ENCODE measurements around the gene ZNF423. TPM values are rescaled to one million over a fixed set of nuclear protein-coding genes. Genes with fewer than 3 reads are reported as not detected.

Gene ZNF423
- total and polyA plus RNA-seq, 4 donors: 16.9 to 43.0 (median 34.4) TPM

GRCh38 chr16:49578435-49579024, 277.4 kb downstream of the ZNF423 start:
- 30% methylated on average over 9 of the region's 12 CpGs for WGBS (ENCODE audit: insufficient coverage)
- no peak for DNase-seq (ENCODE audit: low read depth in 4 of 6, low spot score in 6 of 6)
- Histone ChIP-seq H3K27me3 (ENCODE audit: control insufficient read depth, insufficient read depth, low read length) (no peaks in the 10 kb centered on the region), H3K9me3 (ENCODE audit: control insufficient read depth, insufficient read depth, low read length) (no peaks in the 10 kb centered on the region), H3K27ac (ENCODE audit: low read depth, low read length) (peak overlapping the region; percentile 10), H3K4me3 (ENCODE audit: low read depth, low read length) (no peak overlapping the region), H3K36me3 (ENCODE audit: control insufficient read depth, insufficient read depth, low read length) (no peaks in the 10 kb centered on the region), H3K4me1 (ENCODE audit: control insufficient read depth, insufficient read depth, low read length) (peaks cover 35% of the 10 kb centered on the region)

GRCh38 chr16:49578018-49578417, 277.9 kb downstream of the ZNF423 start:
- Histone ChIP-seq H3K4me3 (ENCODE audit: low read depth, low read length) (no peak overlapping the region), H3K9me3 (ENCODE audit: control insufficient read depth, insufficient read depth, low read length) (no peaks in the 10 kb centered on the region), H3K27ac (ENCODE audit: low read depth, low read length) (peak overlapping the region; percentile 10), H3K4me1 (ENCODE audit: control insufficient read depth, insufficient read depth, low read length) (peaks cover 35% of the 10 kb centered on the region), H3K27me3 (ENCODE audit: control insufficient read depth, insufficient read depth, low read length) (no peaks in the 10 kb centered on the region), H3K36me3 (ENCODE audit: control insufficient read depth, insufficient read depth, low read length) (no peaks in the 10 kb centered on the region)
- 36% methylated on average over 1 of the region's 3 CpGs for WGBS (ENCODE audit: insufficient coverage)
- peak in 2 of 6 donors; percentile 53 to 64 for DNase-seq (ENCODE audit: low read depth in 4 of 6, low spot score in 6 of 6)

- DNase-seq (ENCODE audit: low read depth in 4 of 6, low spot score in 6 of 6): no peak
- no peak overlapping the region for H3K27ac ChIP-seq (ENCODE audit: low read depth, low read length)
- H3K36me3 ChIP-seq (ENCODE audit: control insufficient read depth, insufficient read depth, low read length): no peaks in the 10 kb centered on the region
- WGBS (ENCODE audit: insufficient coverage): 65% methylated on average over 2 of the region's 3 CpGs
- no peak overlapping the region for H3K4me3 ChIP-seq (ENCODE audit: low read depth, low read length)
- H3K27me3 ChIP-seq (ENCODE audit: control insufficient read depth, insufficient read depth, low read length): no peaks in the 10 kb centered on the region
- H3K9me3 ChIP-seq (ENCODE audit: control insufficient read depth, insufficient read depth, low read length): no peaks in the 10 kb centered on the region
- H3K4me1 ChIP-seq (ENCODE audit: control insufficient read depth, insufficient read depth, low read length): peaks cover 33% of the 10 kb centered on the region
These were observed 279.0 kb downstream of the ZNF423 start for GRCh38 chr16:49576941-49577340.

GRCh38 chr16:49576173-49576494, 279.8 kb downstream of the ZNF423 start:
- no peaks in the 10 kb centered on the region for H3K9me3 ChIP-seq (ENCODE audit: control insufficient read depth, insufficient read depth, low read length)
- no peaks in the 10 kb centered on the region for H3K36me3 ChIP-seq (ENCODE audit: control insufficient read depth, insufficient read depth, low read length)
- no peak for DNase-seq (ENCODE audit: low read depth in 4 of 6, low spot score in 6 of 6)
- H3K27me3 ChIP-seq (ENCODE audit: control insufficient read depth, insufficient read depth, low read length): no peaks in the 10 kb centered on the region
- no peak overlapping the region for H3K4me3 ChIP-seq (ENCODE audit: low read depth, low read length)
- WGBS (ENCODE audit: insufficient coverage): 98% methylated on average over 4 of the region's 4 CpGs
- H3K4me1 ChIP-seq (ENCODE audit: control insufficient read depth, insufficient read depth, low read length): peaks cover 32% of the 10 kb centered on the region
- H3K27ac ChIP-seq (ENCODE audit: low read depth, low read length): no peak overlapping the region

- DNase-seq (ENCODE audit: low read depth in 4 of 6, low spot score in 6 of 6): no peak
- H3K9me3 ChIP-seq (ENCODE audit: control insufficient read depth, insufficient read depth, low read length): no peaks in the 10 kb centered on the region
- H3K27me3 ChIP-seq (ENCODE audit: control insufficient read depth, insufficient read depth, low read length): no peaks in the 10 kb centered on the region
- H3K36me3 ChIP-seq (ENCODE audit: control insufficient read depth, insufficient read depth, low read length): no peaks in the 10 kb centered on the region
- no peak overlapping the region for H3K4me3 ChIP-seq (ENCODE audit: low read depth, low read length)
- H3K4me1 ChIP-seq (ENCODE audit: control insufficient read depth, insufficient read depth, low read length): peaks cover 28% of the 10 kb centered on the region
- 62% methylated on average over 12 of the region's 14 CpGs for WGBS (ENCODE audit: insufficient coverage)
- no peak overlapping the region for H3K27ac ChIP-seq (ENCODE audit: low read depth, low read length)
These were observed 280.4 kb downstream of the ZNF423 start for GRCh38 chr16:49575346-49576172.

GRCh38 chr16:49574826-49575225, 281.1 kb downstream of the ZNF423 start:
- no peak overlapping the region for H3K4me3 ChIP-seq (ENCODE audit: low read depth, low read length)
- no peaks in the 10 kb centered on the region for H3K9me3 ChIP-seq (ENCODE audit: control insufficient read depth, insufficient read depth, low read length)
- no peaks in the 10 kb centered on the region for H3K27me3 ChIP-seq (ENCODE audit: control insufficient read depth, insufficient read depth, low read length)
- H3K27ac ChIP-seq (ENCODE audit: low read depth, low read length): no peak overlapping the region
- no peak for DNase-seq (ENCODE audit: low read depth in 4 of 6, low spot score in 6 of 6)
- H3K36me3 ChIP-seq (ENCODE audit: control insufficient read depth, insufficient read depth, low read length): no peaks in the 10 kb centered on the region
- WGBS (ENCODE audit: insufficient coverage): 85% methylated on average over 11 of the region's 12 CpGs
- peaks cover 28% of the 10 kb centered on the region for H3K4me1 ChIP-seq (ENCODE audit: control insufficient read depth, insufficient read depth, low read length)

- Histone ChIP-seq H3K36me3 (ENCODE audit: control insufficient read depth, insufficient read depth, low read length) (no peaks in the 10 kb centered on the region), H3K4me1 (ENCODE audit: control insufficient read depth, insufficient read depth, low read length) (peaks cover 23% of the 10 kb centered on the region), H3K9me3 (ENCODE audit: control insufficient read depth, insufficient read depth, low read length) (no peaks in the 10 kb centered on the region), H3K27me3 (ENCODE audit: control insufficient read depth, insufficient read depth, low read length) (no peaks in the 10 kb centered on the region), H3K27ac (ENCODE audit: low read depth, low read length) (no peak overlapping the region), H3K4me3 (ENCODE audit: low read depth, low read length) (no peak overlapping the region)
- 100% methylated on average over 1 of the region's 1 CpG for WGBS (ENCODE audit: insufficient coverage)
- no peak for DNase-seq (ENCODE audit: low read depth in 4 of 6, low spot score in 6 of 6)
These were observed 288.0 kb downstream of the ZNF423 start for GRCh38 chr16:49567950-49568349.

GRCh38 chr16:49566432-49566831, 289.5 kb downstream of the ZNF423 start:
- 64% methylated on average over 5 of the region's 6 CpGs for WGBS (ENCODE audit: insufficient coverage)
- H3K4me1 ChIP-seq (ENCODE audit: control insufficient read depth, insufficient read depth, low read length): peaks cover 23% of the 10 kb centered on the region
- H3K27ac ChIP-seq (ENCODE audit: low read depth, low read length): no peak overlapping the region
- no peaks in the 10 kb centered on the region for H3K36me3 ChIP-seq (ENCODE audit: control insufficient read depth, insufficient read depth, low read length)
- H3K27me3 ChIP-seq (ENCODE audit: control insufficient read depth, insufficient read depth, low read length): no peaks in the 10 kb centered on the region
- no peaks in the 10 kb centered on the region for H3K9me3 ChIP-seq (ENCODE audit: control insufficient read depth, insufficient read depth, low read length)
- peak in 1 of 6 donors; percentile 65 for DNase-seq (ENCODE audit: low read depth in 4 of 6, low spot score in 6 of 6)
- no peak overlapping the region for H3K4me3 ChIP-seq (ENCODE audit: low read depth, low read length)

GRCh38 chr16:49564496-49565229, 291.2 kb downstream of the ZNF423 start:
- peak in 2 of 6 donors; percentile 70 to 84 for DNase-seq (ENCODE audit: low read depth in 4 of 6, low spot score in 6 of 6)
- Histone ChIP-seq H3K4me3 (ENCODE audit: low read depth, low read length) (no peak overlapping the region), H3K4me1 (ENCODE audit: control insufficient read depth, insufficient read depth, low read length) (peaks cover 33% of the 10 kb centered on the region), H3K27ac (ENCODE audit: low read depth, low read length) (peak overlapping the region; percentile 40), H3K27me3 (ENCODE audit: control insufficient read depth, insufficient read depth, low read length) (no peaks in the 10 kb centered on the region), H3K9me3 (ENCODE audit: control insufficient read depth, insufficient read depth, low read length) (no peaks in the 10 kb centered on the region), H3K36me3 (ENCODE audit: control insufficient read depth, insufficient read depth, low read length) (no peaks in the 10 kb centered on the region)
- WGBS (ENCODE audit: insufficient coverage): 38% methylated on average over 14 of the region's 14 CpGs
